Hematopoietic multipotent progenitor cell (in vitro differentiated cells): ENCODE measurements around the gene DPH1. TPM values are rescaled to one million over a fixed set of nuclear protein-coding genes. Genes with fewer than 3 reads are reported as not detected.
A peak's percentile ranks its signal among the peaks of the same experiment; 100 is the strongest.
"Not testable (repeated sequence)": the region's sequence is repeated elsewhere in the genome, so short reads cannot be mapped to it uniquely, and the experiment has no call there.

ENCODE experiments used
- DNase-seq, 3 donors: peaks; one replicate each; pipeline ENCODE4 v3.0.0-alpha.2; 2011 to 2015; ENCODE audit warnings: low read depth in 2 of 3, low spot score in 2 of 3
- total RNA-seq: library from RNA; depleted of rRNA; stranded (reverse); fragments of >200 nt; gene quantifications from one replicate; pipeline ENCODE4 v1.2.3, GENCODE V29; 2012

The DPH1 gene
- total RNA-seq, 1 donor = 89.7 TPM

- no peak for DNase-seq
These were observed 25.5 kb upstream of the DPH1 start for GRCh38 chr17:2004435-2004952.

DNA sequence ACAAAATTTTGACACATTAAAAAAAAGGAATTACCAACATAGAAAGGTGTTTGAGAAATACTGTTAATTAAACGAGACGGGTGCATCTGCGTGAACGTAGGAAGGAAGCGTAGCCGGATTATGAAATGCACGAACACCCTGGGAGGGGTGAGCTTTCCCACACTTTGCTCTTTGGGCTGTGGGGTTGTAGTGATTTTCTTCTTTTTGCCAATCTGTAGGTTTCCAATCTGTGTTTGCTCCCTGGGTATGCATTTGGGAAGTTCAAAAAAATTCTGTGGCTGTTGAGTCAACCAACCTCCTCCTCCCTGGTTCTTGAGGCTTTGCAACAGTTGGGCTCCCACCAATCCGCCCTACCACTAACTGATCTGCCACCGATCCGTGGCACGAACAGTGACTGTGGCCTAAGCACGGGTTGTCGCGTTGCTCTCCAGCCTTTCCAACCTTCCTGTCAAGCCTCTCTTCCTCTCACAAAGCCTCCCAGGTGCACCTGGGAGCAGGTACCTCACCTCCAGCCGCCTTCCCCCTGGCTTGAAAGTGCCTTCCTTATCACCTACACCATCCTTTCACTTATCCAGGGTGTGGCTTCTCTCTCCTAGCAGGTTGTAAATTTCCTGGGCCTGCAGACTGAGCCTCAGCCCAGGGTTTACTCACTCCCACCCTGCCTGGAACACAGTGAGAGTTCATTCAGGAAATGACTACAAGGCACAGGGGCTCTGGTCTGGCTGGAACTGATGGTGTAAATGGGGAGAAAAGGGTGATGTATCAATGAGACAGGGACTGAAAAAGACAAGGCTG is 21.4 kb upstream of the DPH1 start:
- no peak for DNase-seq

- no peak for DNase-seq
These were observed 20.2 kb upstream of the DPH1 start for GRCh38 chr17:2009737-2010136.

DNA sequence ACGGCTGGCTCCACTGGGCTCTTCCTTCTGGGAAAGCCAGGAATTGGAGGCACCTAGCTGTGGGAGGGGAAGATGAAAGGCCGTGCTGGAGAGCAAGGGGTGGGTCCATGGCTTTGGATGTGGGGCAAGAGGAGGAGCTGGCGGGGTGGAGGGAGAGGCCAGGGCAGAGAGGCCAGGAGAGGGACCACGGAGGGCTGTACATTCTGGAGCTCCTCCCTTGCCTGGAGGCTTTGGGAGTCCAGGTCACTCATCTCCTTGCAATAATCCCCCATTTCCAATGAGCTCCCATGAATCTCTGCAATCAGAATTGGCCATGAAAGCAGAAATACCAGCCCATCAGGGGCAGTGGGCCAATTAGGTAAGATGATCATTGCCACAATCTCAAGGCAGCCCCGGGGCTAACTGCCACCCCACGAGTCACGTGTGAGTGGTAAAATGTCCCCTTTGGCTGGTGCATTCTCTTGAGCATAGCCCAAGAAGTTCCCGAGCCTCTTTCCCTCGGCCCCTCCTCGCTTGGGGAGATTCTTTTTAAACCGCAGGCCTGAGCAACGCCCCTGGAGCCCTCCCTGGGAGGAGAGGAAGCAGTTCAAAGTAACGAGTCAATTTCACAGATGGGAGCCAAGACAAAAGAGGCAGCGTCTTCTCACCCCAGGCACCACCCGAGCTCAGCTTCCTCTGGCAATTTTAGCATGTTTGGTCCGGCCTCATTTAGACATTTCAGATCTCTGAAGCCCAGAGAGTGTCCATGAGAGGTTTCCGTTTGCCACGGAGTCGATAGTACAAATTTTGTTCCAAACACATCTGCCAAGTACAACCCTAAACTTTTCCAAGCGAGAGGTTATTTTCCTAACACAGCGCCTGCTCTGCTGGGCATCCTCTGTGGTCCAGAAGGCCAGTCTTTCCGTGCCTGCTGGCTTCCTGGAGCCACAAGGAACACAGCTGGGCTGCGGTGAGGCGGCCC is 18.3 kb upstream of the DPH1 start:
- no peak for DNase-seq

DNA sequence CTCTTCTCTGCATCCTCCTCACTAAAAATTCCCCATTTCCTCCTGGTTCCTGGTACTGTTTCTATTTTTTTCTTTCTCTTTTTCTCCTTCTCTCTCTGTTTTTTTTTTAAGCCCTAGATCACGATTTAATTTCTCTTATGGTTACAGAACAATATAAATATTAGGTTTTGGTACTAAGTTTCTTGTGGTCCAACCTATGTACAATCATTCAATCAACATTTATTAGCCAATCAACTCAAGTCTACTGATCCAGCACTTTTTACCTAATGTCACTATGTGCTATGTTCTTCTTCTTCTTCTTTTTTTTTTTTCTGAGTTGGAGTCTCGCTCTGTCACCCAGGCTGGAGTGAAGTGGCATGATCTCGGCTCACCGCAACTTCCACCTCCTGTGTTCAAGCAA is 17.5 kb upstream of the DPH1 start:
- no peak for DNase-seq

GRCh38 chr17:2013220-2013993 is 16.5 kb upstream of the DPH1 start:
- not testable (repeated sequence) for DNase-seq

DNA sequence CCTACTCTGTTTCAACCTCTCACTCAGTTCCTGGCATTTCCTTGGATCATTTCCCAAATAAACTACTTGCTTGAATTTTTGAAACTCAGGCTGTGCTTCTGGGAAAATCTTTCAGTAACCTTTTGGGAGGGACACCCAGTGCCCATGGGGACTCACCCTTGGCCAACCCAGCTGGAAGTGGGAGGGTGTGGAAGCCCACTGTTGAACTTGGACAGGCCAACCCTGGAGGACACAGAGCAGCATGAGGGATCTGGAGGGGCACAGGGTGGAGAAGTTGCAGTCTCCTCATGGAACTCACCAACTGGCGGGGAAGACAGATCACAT is 16.0 kb upstream of the DPH1 start:
- DNase-seq = no peak

- DNase-seq = no peak
These were observed 14.6 kb upstream of the DPH1 start for GRCh38 chr17:2015314-2015713.

DNA sequence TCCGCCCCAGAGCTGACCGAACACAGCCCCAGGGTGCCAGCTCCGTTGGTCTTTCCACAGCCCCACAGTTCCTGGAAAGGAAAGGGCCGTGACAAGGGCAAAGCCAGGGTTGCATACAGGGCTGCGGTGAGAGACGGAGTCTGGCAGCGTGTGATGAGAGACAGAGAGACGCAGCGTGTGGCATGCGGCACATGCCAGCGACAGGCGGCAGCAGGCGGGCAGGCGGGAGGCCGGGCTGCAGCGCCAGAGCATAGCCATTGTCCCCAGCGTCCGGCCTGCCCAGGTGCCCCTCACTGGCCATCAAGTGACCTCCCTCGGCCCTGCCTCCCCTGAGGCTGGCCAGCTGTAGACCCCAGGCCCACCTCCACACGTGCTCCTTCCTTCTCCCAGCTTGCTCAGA is 13.5 kb upstream of the DPH1 start:
- no peak for DNase-seq

GRCh38 chr17:2017274-2017941 is 12.5 kb upstream of the DPH1 start:
- DNase-seq = no peak

DNA sequence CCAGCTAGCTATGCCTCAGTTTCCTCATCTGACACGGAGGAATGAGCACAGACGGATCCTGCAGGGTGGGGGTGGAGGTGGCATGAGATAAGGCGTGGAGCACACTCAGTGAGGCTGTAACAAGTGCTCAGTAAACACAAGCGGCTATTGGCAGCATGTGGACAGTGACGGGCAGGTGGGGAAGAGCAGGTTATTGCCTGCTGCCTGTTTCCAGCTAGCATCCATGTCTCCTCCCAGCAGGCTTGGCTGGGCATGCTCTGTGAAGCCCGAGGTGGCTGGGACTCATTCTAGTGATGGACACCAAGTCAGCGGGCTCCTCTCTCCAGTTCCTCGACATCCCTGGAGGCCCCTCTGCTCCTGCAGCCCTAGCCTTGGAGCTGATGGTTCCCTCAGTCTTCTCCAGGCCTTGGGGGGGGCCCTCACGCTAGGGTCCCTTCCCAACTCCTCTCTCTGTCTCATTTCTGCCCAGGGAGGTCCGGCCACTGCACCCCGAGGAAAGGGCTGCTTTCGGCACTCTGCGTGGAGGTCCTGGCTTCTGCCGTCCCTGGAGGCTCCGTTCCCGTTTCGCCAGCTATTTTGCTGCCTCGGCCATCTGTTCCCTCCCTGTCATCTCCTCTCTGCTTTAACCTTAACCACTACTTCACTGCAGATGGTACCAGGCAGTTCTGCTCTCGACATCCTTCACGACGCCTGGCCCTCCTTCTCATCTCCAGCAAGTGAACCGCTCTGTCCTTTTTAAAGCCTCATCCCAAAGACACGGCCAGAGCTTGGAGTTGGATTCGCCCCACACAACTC is 11.0 kb upstream of the DPH1 start:
- no peak for DNase-seq

DNA sequence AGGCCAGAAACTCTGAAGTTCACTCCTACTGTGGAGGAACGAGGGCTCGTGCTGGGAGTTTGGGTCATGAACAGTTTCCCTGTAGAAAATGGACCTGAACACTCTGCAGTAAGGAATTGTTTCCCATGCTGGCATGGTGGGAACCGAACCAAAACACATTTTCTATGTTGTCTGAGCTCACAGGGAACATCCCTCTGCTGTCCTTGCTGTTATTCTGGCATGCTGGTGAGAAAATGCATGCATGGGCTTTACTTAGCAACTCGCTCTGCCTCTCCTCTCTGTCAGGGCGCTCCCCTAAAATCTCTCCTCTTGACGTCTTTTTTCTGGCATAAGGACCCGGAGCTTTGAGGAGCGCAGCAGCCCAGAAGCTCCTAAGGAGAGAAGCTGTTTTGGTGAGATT is 10.2 kb upstream of the DPH1 start:
- DNase-seq = no peak

DNA sequence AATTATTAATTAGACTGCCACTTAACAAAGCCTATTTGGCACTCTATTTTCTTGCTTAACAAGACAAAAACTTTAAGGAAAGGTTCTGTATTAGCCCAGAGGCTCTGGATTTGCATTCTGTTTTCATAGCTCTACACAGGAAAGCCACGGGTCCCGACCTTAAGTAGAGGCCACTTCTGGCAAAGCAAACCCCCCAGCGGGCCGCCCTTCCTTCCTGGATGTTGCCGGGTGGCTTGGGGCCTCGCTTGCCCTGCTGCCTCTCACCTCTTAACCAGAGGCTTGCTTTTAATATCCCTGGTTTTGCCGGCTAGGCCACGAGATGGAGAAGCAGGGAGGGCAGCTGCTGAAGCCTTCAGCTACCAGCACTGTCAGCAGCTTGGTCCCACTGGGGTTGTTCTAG is 9.2 kb upstream of the DPH1 start:
- no peak for DNase-seq

DNA sequence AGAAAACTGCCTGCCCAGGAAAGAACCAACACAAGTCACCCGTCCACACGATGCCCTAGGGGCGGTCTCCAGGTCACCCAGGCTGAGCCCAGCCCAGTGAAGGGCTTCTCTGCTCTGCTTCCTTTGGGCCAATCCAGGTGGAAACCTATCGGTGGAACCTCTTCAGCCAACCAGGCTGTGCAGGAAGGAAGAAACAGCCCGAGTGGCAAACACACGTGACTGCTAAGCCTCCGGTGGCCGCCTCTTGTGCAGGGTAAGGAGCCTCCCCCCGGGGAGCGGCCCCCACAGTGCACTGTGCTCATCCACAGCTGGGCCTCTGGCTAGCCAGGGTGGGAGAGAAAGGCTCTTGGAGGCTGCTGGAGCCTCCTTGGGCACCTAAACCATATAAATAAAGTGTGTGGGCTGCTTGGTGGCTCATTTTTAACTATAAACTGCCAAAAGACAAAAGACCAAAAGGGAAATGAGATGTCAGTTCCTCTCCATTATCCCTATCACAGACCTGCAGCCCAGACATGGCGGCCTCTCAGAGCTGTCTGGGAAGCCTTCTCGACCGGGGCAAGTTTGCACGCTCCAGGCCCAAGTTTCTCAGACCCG is 7.2 kb upstream of the DPH1 start:
- no peak for DNase-seq

- DNase-seq = no peak
These were observed 6.7 kb upstream of the DPH1 start for GRCh38 chr17:2023256-2023655.

- DNase-seq = peak in 2 of 3 donors; percentile 84 to 90
These were observed 6.0 kb upstream of the DPH1 start for GRCh38 chr17:2023692-2024571.

DNA sequence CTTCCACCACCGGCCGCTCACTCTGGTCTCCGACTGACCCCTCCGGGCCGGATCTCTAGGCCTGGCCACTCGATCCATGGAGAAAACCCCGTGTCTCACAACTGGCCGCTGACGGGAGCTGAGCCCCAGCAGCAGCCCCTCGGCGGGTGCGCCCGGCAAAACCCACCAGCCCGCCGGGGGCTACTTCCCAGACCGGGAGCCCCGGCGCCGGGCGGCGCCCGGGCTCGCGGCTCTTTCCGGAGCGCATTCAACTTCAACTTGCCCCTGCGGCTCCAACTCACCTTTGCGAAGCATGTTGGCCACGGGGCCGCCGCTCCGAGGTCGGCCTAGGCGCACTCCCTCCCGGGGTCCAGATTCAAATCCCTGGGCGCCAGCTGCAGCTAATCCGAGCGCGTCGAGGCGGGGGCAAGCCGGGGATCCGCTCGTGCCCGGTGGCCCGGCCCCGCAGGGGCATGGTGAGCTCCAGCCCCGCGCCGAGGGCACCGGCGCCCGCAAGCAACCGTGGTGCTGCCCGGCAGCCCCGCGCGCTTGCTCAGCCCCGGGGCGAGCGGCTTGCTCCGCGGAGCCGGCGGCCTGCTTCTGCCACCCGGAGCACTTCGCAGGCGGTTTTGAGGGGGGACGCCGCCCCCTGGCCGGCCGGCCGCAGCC is 5.3 kb upstream of the DPH1 start:
- DNase-seq = no peak

GRCh38 chr17:2025220-2025621 is 4.7 kb upstream of the DPH1 start, which contains the start of gene RTN4RL1:
TSS of gene RTN4RL1 (minus strand) at chr17:2025334. CDS start at chr17:2024865, 469 bp downstream.
- peak; percentile 46 to 69 (median 59) for DNase-seq
